Posterior vena cava (tissue), 2 donors: ENCODE results near the gene BMPER. TPM values are rescaled to one million over a fixed set of nuclear protein-coding genes. Genes with fewer than 3 reads are reported as not detected.
A peak's percentile ranks its signal among the peaks of the same experiment; 100 is the strongest.

ENCODE experiments used
- DNase-seq: peaks from one replicate; pipeline ENCODE4 v3.0.0-alpha.2; 2020; ENCODE audit warnings: low spot score
- intact Hi-C, 2 donors: fragments of 100-400 bp; cut with DNase I; formaldehyde crosslinking; loops; one replicate each; pipeline versions ENCODE4 v1.14.1 to v1.14.2; 2022 to 2023
- long read RNA-seq, 2 donors: library from polyadenylated mRNA; unstranded; transcript quantifications; one replicate each; pipeline ENCODE4 v2.0.0, GENCODE V29; 2020 to 2021
- total RNA-seq, 2 donors: library from RNA; stranded (reverse); fragmentation: NEBNext Ultra II Directional; extraction: Animal tissue kit (Norgen Biotek cat#: 25700); gene quantifications; one replicate each; pipeline ENCODE4 v1.2.1, GENCODE V29; 2021
- donor health status: DM: yes; HTN: yes; CAD: no.
- donor health status: DM: yes; HTN: yes; CAD: no.

Gene BMPER
- 1 to 10 TPM; 5.6 to 7.1 TPM for total RNA-seq
- long read RNA-seq, donor 1, partial matches to known transcripts = 0 of 2 reads
- long read RNA-seq, donor 1, other reads (novel, unspliced or antisense) = 1 of 2 reads
- long read RNA-seq, donor 2, partial matches to known transcripts = 2 of 4 reads
- long read RNA-seq, donor 2, other reads (novel, unspliced or antisense) = 1 of 4 reads

DNA sequence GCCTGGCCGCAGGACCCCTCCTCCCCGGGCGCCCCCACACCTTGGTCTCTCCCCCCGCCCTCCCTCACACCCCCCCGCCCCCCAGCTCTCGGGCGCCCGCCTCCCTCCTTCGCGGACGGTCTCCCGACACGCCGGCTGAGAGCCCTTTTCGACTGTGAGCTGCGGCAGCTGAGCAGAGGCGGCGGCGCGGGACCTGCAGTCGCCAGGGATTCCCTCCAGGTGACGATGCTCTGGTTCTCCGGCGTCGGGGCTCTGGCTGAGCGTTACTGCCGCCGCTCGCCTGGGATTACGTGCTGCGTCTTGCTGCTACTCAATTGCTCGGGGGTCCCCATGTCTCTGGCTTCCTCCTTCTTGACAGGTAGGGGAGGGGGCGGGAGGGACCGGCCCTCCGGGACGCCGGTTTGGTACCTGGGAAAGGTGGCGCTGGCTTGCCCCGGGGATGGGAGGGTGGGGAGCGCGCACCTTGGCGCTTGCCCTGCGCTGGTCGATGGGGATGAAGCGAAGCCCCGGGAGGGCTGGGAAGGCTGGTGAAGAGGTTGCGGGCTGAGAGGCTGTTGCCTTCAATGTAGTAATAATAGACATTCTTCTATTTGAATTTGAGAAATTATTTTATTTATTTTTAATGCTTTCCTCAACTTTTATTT lies at the start of gene BMPER:
Gene BMPER (plus strand): TSS at position 151 of the 644 bp plus-strand sequence. CDS start 75 bp downstream, at position 226.
- intact Hi-C loops = loop anchor here in 1 of 2 donors (10.0 kb wide), 1 partner anchor 151 kb away; no protein-coding TSS in a partner anchor
- DNase-seq = no peak

DNA sequence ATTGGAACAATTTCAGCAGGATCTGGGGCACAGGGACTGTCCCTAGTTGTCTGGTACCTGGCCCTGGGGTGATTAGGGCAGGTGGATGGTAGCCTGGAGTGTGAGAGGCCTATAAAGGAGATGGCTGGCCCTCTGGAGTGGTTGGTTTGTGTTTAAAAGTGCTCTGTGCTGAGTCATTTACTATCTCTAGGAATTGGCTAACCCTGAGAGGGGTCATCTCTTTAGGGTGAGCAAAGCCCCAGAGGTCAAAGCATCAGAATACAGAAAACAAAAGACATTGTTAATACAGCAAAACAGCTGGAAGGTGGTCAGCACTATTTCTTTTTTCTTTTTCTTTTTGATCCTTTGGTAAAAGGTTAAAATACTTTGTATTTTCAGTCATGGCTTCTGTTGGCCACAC lies 43.4 kb upstream of the BMPER start:
- DNase-seq = no peak
- intact Hi-C loops = no loop called here

DNA sequence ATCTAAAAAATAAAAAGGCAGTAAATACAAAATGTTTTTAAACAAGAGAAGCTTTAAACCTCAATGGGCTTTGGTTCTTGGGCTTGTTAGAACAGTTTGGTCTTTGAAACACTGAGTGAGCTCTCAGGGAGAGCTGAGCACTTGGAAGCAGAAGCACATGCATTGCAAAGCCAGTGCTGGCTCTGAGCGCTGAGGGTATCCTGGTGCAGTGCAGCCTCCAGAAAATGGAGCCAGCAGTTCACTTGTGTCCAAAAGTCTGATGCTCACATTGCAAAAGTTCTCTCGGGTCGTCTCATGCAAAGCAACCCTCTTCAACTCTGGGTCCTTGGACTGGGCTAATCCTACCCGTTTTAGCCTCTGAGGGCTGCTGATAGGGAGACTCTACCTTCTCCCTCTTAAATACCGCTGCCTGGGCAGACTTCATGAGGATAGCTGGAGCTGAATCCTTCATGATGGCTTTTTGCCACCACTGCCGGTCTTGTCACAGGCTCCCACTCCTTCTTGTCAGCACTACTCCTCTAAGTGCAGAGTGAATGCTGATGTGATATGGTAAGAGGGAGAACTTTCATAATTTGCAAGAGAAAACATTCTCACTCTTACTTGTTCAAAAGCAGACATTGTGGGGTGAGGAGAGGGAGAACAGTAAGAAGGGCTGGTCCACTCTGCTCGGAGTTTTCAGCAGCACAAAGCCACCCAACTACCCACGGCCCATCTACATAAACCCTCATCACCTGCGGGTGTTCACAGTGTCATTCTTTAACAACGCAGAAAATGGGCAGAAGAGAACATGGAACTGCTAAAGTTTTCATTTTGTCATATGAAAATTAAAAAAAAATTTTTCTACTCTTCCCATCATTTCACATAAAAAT lies 42.2 kb upstream of the BMPER start:
- intact Hi-C loops = no loop called here
- peak; percentile 83 for DNase-seq

DNA sequence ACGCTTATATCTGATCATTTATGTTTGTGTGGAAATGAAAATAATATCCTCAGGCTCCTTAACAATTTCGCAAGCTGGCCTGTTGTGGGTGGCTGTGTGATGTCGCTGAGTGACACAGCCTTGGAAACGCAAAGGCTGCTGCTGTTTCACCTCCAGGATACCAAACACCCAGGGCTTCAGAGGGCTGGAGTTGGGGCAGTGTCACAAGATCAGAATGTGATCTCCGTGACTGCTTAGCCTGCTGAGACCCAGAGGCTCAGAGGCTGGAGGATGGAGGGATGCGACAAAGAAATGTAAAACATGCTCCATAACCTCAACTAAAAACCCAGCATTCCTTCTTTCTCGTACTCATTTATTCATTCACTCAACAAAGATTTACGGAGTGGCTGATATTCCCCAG lies 37.2 kb upstream of the BMPER start:
- no peak for DNase-seq
- intact Hi-C loops = no loop called here

DNA sequence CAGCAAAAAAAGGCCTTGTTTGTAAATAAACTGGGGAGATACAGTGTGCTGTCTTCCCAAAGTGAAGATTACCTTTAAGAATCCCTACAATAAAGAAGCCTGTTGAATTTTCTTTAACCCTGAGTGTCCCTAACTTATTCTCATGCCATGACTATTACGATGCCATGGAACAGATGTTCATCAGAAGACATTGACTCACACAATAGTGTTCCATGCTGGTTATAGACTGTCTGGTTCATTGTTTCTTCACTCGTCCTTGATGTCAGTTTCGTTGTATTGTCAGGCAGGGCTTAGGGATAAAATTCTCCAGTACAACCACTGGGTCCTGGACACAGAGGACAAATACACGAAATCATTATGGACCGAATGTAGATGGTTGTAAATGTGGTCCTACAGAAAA lies 36.2 kb upstream of the BMPER start:
- intact Hi-C loops = no loop called here
- no peak for DNase-seq

DNA sequence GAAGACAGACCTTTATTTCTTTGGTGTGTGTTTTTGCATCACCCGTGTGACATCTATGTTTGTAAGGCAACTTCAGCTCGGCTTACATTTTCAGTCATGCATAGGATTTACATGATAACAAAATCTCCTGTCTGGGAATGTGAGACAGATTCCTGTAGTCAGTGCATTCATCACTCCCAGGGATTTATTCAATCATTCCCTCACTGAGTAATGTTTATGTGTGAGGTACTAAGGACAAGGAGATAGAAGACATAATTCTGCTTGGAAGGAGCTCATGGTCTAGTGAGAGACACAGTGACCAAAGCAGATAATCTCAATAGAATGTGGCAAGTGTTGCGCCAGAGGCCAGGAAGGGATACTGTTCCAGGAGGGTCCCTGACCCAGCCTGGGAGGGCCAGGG lies 35.2 kb upstream of the BMPER start:
- intact Hi-C loops = no loop called here
- no peak for DNase-seq

DNA sequence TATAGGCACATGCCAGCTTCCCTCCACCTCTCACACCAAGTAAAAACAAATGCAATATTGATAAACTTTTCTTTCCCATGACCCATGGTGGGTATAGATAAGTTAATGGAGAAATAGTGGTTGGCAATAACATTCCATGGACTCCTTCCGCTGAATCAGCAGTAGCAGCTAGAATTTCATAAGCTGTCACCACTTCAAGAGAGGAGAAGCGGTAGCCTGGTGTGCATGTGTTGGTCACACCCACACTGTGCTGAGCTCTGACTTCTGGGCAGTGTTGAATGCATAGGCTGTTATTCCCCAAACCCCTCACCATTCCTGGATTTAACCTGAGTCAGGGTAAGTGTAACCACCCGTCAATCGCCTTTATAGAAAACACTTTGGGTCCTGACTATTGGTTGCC lies 32.5 kb upstream of the BMPER start:
- DNase-seq = no peak
- intact Hi-C loops = no loop called here

DNA sequence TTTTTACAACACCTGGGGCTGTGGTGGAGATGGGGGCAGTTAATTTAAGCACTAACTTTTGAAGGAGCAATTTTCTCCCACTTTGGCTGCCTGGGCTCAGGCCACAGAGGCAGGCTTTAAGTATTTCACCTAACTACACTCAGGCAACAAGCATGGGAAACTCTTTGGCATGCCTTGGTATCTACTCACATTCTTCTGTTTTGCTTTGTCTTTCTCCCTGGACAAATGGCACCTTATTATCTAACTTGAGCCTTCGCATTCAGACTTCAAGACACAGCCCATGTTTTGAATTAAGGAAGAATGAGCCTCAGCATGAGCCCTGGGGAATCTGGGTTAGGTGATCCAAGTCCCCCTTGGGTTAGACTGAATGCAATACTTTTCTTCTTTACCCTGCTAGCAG lies 31.8 kb upstream of the BMPER start:
- intact Hi-C loops = no loop called here
- no peak for DNase-seq

DNA sequence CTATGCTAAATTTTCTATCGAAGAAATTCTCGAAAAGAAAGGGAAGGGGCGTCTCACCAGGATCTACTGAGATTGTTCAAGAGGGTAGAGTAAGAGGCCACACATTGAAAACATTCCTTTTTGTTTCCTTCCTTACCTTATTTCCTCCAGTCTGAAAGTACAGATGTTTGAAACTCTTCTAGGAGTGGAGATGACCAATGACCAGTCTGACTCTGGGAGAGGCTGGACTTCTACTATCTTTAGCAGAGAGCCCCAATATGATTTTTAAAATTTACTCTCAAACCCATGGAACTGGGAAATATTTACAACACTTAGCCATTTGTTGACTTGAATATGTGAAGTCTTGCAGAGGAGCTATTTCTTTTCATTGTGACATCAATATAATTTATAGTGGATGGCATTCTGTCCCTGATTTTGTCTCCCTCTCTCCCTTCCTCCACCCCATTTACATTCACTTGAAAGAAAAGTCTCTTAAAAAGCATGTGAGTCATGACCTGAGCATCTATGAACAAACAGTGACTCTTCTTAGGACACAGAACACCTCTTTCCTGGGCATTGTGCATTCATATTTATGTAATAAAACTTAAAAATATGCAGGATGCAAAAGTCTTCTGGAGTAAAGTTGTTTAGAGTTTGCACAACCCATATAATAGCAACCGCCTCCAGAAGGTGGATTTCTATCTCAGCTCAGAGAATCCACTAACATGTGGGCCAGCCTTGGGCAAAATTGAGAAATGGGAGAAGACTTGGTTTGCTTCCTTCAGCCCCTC lies 31.2 kb upstream of the BMPER start:
- no peak for DNase-seq
- intact Hi-C loops = no loop called here

DNA sequence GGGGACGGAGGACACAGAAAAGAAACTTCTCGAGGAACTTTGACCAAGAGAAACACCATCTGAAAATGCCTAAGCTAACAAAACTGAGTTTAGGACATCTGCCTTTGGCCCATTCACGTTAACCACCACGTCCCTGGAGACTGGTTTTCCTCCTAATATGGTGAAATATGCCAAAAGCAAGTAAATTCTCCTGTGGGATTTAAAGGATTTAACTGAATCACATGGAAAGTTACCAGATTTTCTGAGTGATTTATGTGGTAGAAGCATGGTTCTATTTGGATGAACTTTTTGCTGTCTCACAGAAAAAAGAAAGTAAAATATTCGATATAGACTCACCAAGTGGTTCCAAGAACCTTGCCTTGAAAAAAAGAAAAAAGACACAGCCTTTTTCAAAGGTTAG lies 30.4 kb upstream of the BMPER start:
- intact Hi-C loops = no loop called here
- DNase-seq = no peak

DNA sequence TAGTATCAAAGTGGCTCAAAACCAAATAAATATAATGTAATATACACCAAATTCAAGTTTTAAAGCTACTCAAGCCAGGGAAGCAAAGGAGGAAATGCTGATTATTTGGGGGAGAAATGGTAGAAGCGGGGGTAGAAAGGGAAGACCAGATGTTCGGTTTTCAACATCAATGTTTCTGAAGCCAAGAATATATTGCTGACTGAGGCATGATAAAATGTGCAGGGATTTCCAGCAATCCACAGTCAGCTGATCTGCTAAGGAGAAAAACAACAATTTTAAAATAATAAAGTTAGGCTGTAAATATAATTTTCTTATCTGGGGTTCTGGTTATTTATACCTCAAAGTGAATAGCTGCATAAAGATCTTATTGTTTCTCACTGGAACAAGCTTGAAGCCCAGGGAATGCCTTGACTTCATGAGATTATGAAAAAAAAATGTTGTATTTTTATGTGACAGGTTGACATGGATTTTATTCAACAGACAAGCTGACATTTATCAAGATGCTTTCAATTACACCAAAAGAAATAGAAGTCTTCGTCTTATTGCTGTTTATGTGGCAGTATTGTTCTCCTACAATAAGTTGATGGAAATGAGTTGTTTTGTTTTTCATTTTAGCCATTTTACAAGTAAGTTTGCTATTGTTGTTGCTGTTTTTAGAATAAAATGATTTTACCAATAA lies 28.6 kb upstream of the BMPER start:
- intact Hi-C loops = no loop called here
- DNase-seq = no peak

DNA sequence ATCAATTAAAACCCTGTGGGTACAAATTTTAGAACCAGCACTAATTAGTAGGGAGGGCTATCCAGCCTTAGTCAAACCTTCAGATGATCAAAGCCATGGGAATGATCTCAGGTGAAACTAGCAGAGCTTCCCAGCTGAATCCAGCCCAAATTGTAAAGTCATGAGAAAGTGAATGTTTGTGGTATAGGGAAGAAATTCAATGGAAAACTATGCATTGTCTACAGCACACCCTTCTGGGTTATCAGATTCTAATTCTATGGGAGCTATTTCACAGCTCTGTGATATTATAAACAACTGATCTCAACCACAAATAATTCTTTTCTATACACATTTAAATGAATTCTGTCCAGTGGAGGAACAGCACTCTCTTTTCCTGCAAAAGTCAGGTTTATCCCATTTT lies 24.6 kb upstream of the BMPER start:
- intact Hi-C loops = no loop called here
- DNase-seq = no peak

DNA sequence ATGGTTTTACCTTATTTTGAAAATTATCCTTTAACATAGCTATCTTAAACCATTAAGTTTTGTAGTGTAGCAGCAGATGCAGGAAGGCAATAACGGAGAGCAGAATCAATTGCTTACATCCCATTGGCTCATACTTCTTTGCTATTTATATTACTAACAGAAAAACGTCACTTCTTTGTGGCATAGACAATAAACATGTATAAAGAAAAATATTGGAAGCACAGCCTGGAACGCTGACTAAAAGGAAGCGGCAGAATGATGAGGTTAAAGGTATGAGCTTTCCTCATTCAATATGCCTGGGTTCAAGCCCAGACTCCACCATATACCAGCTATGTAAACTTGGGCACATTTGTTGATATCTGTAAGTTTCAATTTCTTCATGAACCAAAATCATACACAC lies 24.0 kb upstream of the BMPER start:
- no peak for DNase-seq
- intact Hi-C loops = no loop called here

DNA sequence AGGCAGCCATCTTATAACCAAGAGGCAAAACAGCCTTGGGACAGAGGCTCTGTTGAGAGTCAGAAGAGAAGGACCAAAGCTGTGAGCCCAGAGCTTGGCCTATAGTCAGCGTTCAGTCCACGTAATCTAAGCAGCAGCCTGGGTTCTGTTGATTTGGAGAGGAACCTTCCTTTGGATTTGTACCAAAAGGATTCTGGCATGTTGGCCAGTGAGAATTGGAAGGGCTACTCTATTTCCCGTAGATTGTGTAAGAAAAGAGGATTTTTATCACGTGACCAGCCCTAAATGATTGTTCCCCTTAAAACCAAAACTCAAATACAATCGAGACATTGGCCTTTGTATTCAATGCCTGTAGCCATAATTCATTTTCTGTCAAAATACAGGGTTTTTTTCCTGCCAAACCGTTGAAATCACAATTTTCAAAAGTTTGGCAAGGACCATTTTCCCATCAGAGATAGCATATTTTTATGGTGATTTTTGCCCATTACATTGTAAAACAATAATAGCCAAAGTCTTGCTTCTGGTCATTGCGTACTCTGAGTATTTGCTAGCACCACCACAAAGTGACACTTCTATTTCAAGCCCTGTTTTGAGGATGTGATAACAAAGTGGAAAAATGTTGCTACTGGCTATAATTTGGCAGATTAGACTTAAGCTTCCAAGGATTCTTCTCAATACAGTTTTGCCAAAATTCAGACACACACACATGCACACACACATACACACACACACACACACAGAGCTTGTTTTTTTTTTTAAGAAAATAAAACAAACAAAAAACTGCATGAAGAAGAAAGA lies 23.1 kb upstream of the BMPER start:
- intact Hi-C loops = no loop called here
- no peak for DNase-seq

DNA sequence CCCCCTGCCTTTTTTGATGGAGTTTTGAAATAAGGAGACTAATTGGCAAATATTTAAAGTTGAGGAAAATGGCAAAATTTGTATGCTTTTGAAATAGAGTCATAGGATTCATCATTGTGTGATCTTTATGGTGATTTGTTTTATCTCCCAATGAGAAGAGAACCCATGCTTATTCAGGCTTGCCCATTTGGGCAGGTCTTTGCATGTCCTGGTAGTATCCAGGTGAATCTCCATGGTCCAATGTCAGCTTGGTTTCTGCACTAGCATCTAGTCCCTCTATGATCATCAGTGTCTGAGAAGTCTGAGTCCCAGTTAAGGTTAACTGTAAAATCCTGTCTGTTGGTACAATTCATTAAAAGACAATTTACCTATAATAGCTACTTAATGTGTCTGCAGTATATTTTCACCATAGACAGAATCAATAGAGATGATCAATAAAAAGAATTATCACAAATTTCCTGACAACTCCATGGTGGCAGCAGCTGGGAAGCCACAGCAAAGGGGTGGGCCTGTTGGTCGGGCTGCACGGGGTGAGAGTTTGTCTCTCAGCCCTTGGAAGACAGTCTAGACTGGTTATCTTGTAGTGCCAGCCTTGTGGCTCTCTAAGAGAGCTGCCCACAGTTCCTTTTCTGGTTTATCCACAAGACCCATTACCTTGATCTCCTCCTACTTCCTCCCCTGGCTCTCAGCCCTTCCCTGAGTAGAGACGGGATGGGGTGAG lies 22.2 kb upstream of the BMPER start:
- intact Hi-C loops = no loop called here
- no peak for DNase-seq

DNA sequence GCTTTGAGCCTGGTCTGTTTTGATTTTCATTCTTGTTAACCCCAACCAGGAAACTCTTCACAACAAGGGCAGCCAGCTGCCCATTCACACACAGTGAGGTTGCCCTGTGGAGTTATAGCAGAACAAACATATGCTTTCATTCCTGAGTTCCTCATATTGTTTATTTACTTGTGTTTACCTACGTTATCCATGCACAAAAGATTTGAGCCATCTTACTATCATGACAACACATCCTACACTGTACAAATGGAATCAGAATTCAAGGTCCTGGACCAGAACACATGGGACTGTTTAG lies 21.7 kb upstream of the BMPER start:
- DNase-seq = no peak
- intact Hi-C loops = no loop called here

DNA sequence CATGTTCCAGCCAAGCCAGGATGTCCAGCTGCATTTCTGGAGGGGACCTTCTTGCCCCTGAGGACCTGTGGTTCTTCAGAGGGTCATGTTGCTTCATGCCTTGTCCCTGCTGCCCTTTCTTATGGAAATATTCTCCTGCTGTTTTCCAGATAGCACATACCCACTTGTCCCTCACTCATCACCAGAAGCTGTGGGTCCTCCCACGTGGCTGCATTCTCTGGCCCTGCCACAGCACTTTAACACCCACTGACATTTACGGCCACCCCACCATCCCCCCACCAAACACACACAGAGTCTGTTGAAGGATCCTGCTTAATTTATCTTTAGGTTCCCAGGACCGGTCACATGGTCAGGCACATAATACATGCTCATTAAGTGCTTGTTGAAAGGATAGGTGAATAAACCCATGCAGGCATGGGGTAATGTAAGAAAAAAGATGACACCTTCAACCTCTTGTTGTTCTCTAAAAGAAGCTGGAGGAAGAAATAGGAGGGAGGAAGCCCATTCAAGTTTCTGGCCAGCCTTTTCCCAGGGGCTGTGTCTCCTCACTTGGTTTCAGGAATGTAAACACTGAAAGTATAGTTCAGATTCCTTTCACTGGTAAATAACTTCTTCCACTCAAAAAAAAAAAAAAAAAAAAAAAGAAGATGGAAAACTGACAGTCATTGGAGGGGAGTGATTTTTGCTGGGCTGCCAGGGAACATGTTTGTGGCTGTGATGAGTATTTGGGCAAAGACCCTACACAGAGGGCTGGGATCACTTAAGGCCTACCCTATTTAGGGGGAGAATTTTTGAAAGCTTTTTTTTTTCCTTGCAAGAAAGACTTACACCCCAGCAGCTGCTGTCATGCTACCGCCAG lies 19.8 kb upstream of the BMPER start:
- no peak for DNase-seq
- intact Hi-C loops = no loop called here
